GM20431 (cell line): Measurements from ENCODE around the gene TNMD.

Source experiments
- in situ Hi-C: fragments of 300-500 bp; cut with MseI, MboI; formaldehyde crosslinking; loops from one replicate; pipeline ENCODE4 v1.15.0; 2020; ENCODE audit warnings: low sequenced_read_pairs; ENCODE audit not compliant: unreplicated experiment

TNMD gene

DNA sequence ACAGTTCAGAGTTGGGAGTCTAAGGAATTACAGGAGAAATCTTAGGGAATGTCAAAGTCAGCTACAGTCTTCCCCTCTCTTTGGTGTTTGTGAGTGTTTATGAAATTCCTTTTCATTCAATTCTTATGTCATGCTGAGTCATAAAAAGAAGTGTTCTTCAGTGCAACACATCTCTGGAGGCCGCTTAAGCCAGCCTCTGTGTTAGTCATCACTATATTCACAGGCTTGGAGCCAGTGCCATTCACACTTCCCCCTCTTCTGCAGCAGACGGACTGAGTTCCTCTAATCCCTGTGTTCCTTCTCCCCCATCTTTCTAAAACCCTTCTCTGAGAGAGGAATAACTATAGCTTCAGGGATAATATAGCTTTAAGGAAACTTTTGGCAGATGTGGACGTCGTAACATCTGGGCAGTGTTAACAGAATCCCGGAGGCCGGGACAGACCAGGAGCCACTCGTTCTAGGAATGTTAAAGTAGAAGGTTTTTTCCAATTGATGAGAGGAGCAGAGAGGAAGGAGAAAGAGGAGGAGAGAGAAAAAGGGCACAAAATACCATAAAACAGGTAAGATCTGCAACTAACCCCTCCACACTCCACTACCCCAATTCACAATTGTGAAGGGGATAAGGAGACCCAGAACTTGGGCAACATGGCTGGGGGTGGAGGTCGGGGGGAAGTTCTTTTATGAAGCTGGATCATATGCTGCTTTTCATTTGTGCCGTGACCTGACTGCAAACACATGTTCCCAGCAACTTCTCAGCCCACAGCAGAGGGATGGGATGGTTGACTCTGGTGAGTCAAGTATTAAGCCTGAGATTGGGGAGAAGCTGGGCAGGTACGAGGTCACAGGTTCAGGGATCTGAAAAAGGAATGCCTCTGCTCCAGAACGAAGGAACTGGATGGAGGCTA lies 59.5 kb downstream of the TNMD start, which contains the start of gene SRPX2:
Gene SRPX2 (plus strand): TSS at position 244 of the 905 bp plus-strand sequence. CDS start 2,124 bp downstream, outside the sequence.
- in situ Hi-C loops, result no loop called here

- in situ Hi-C loops, result no loop called here
These were observed 60.4 kb downstream of the TNMD start for GRCh38 chrX:100645106-100645505.

DNA sequence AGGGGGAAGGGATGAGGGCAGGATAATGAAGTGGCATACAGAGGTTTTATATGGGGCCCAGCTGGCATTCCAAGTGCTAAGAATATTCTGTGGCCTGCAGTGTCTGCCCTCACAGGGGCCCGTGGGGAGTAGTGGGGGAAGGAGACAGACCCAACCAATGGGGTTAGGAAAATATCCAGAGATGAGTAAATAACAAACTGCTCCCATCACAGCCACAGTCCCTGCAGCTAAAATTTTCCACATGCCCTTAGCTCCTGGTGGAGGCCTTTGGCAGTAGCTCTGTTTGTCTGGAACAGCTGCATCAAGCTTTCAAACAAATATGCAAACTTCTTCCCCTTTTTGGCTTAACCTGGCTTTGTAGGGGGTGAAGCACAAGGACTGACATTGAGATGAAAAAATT lies 62.4 kb downstream of the TNMD start:
- in situ Hi-C loops, result no loop called here

GRCh38 chrX:100647739-100648138 lies 63.0 kb downstream of the TNMD start:
- in situ Hi-C loops, result no loop called here

DNA sequence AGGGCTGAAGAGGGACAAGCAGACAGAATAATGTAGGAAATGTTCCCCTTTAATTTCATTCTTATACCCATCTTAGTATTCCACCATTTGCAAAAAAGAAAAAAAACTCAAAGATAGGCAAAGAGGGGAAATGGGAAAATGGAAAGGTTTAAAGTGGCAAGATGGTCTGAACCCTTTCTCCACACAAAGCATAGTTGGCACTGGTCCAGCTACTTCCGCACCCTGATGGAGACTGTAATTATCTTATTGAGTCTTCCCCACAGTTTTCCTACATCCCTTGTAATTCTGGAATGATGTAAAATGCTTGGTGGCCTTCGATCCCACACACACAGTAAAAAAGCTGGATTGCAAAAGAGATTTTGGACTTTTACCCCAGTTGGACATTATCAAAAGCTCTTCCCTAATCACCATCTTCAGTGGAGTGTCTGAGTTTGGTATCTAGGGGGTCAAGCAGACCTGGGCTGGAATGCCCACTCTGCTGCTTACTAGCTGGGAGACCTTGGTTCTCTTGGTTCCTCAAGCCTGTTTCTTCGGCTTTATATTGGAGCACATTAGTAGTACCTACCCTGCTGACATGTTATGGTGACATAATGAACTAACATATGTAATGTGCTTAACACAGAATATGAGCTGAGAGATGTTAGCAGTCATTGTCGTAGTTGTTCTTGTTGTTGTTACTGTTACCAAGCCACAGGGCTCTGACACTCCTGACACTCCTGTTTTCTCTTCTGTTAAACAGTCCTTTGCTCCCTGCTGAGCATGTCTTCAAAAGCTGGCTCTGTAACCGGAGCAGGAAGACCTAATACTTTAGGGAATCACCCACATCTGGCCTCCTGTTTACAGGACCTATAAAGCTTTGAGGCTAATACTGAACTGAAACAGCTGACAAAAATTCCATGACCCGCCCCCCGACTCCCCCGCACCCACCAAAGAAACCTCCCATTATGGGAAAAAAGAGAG lies 64.0 kb downstream of the TNMD start:
- in situ Hi-C loops, result no loop called here
